H1 (cell line): ENCODE measurements around the gene MMP25. TPM values are rescaled to one million over a fixed set of nuclear protein-coding genes. Genes with fewer than 3 reads are reported as not detected.
"Not testable (repeated sequence)": the region's sequence is repeated elsewhere in the genome, so short reads cannot be mapped to it uniquely, and the experiment has no call there.

Experiments used
- CTCF ChIA-PET: fragments of 300-600 bp; sonication (Branson Sonifier 250); formaldehyde crosslinking; loops from one replicate; lab custom pipeline; 2021; ENCODE audit not compliant: partially characterized antibody; lab: Charles Lee
- POLR2A ChIA-PET: fragments of 300-600 bp; sonication (Branson Sonifier 250); formaldehyde crosslinking; loops from one replicate; lab custom pipeline; 2021; ENCODE audit warnings: inconsistent platforms; ENCODE audit not compliant: partially characterized antibody; lab: Charles Lee
- DNase-seq, 2 experiments: peaks; one replicate each; pipeline versions ENCODE4 v3.0.0 to v3.0.0-alpha.2; 2010 to 2022; ENCODE audit warnings: low spot score in 2 of 2, low read depth in 1 of 2, mixed read lengths in 1 of 2
- FAIRE-seq: peaks from 2 replicates; lab custom pipeline; 2011; peaks lifted over from hg19 to GRCh38; lab: Jason Lieb, UNC
- H2AFZ ChIP-seq: 2 replicates; pipeline ENCODE4 v1.8.1; 2012; ENCODE audit warnings: low read length, inconsistent platforms
- H2AK5ac ChIP-seq: 2 replicates; pipeline ENCODE4 v1.6.1; 2013; ENCODE audit warnings: low read depth, low read length
- H2BK120ac ChIP-seq: replicated peaks from 2 replicates; pipeline ENCODE3; 2013; ENCODE audit warnings: low read depth, low read length, inconsistent platforms
- H2BK12ac ChIP-seq: 2 replicates; pipeline ENCODE4 v1.6.1; 2013; ENCODE audit warnings: low read depth, low read length
- H2BK15ac ChIP-seq: 2 replicates; pipeline ENCODE4 v1.6.1; 2013; ENCODE audit warnings: low read length
- H2BK20ac ChIP-seq: 2 replicates; pipeline ENCODE4 v1.6.1; 2013; ENCODE audit warnings: low read length
- H2BK5ac ChIP-seq: 2 replicates; pipeline ENCODE4 v1.6.1; 2013; ENCODE audit warnings: low read depth, low read length
- H3K14ac ChIP-seq: 2 replicates; pipeline ENCODE4 v1.6.1; 2013; ENCODE audit warnings: inconsistent platforms; ENCODE audit not compliant: insufficient read length
- H3K18ac ChIP-seq: 2 replicates; pipeline ENCODE4 v1.6.1; 2013; ENCODE audit warnings: low read length; ENCODE audit errors: extremely low read depth
- H3K23ac ChIP-seq: 2 replicates; pipeline ENCODE4 v1.6.1; 2013; ENCODE audit warnings: inconsistent platforms; ENCODE audit not compliant: insufficient read length
- H3K23me2 ChIP-seq: 2 replicates; pipeline ENCODE4 v1.6.1; 2013; ENCODE audit warnings: low read depth, low read length
- H3K27ac ChIP-seq: 2 replicates; pipeline ENCODE4 v1.6.1; 2011; ENCODE audit warnings: low read depth, low read length, inconsistent platforms
- H3K27me3 ChIP-seq, 4 experiments: replicated peaks in 1 of 4; 1 replicate in 1 of 4; 2 replicates in 3 of 4; pipeline versions ENCODE4 v1.6.1 to v1.8.1; 2011 to 2013; ENCODE audit warnings: low read length in 3 of 4, mild to moderate bottlenecking in 3 of 4, inconsistent platforms in 2 of 4, mixed read lengths in 2 of 4, moderate library complexity in 1 of 4; ENCODE audit not compliant: control insufficient read depth in 3 of 4, insufficient read depth in 3 of 4; ENCODE audit errors: extremely low read depth in 1 of 4
- H3K36me3 ChIP-seq, 4 experiments: 2 replicates each; pipeline versions ENCODE4 v1.6.1 to v1.8.1; 2011 to 2013; ENCODE audit warnings: mild to moderate bottlenecking in 4 of 4, low read length in 3 of 4, moderate library complexity in 2 of 4, control low read depth in 1 of 4, inconsistent platforms in 1 of 4; ENCODE audit not compliant: insufficient read depth in 4 of 4, control insufficient read depth in 2 of 4
- H3K4ac ChIP-seq: replicated peaks from 2 replicates; pipeline ENCODE3; 2013; ENCODE audit warnings: low read length, low read depth, mixed read lengths, inconsistent platforms; ENCODE audit not compliant: insufficient read length
- H3K4me1 ChIP-seq, 4 experiments: replicated peaks in 1 of 4; 1 replicate in 1 of 4; 2 replicates in 3 of 4; pipeline versions ENCODE4 v1.6.1 to v1.8.1; 2011 to 2013; ENCODE audit warnings: low read length in 3 of 4, inconsistent platforms in 2 of 4, mixed read lengths in 1 of 4; ENCODE audit not compliant: insufficient read depth in 4 of 4, control insufficient read depth in 3 of 4
- H3K4me2 ChIP-seq, 2 experiments: 2 replicates each; pipeline versions ENCODE4 v1.6.1 to v1.8.1; 2011 to 2013; ENCODE audit warnings: low read depth in 2 of 2, low read length in 2 of 2, control low read depth in 1 of 2, inconsistent platforms in 1 of 2, mild to moderate bottlenecking in 1 of 2; ENCODE audit not compliant: insufficient read depth in 1 of 2
- H3K4me3 ChIP-seq, 4 experiments: fragments of 200-600, 300-600 bp in 1 of 4; sonication (generic), shearing (Covaris generic), sonication (Bioruptor Twin) in 1 of 4; 2 replicates each; pipeline versions ENCODE4 v1.5.1 to v1.8.1; 2011 to 2016; ENCODE audit warnings: low read length in 4 of 4, low read depth in 3 of 4, control low read depth in 2 of 4, inconsistent platforms in 2 of 4, mild to moderate bottlenecking in 2 of 4, mixed read lengths in 1 of 4, moderate library complexity in 1 of 4; ENCODE audit not compliant: insufficient read depth in 2 of 4; ENCODE audit errors: extremely low read depth in 1 of 4
- H3K56ac ChIP-seq: replicated peaks from 2 replicates; pipeline ENCODE3; 2013; ENCODE audit warnings: low read depth, mild to moderate bottlenecking, mixed read lengths, low read length, inconsistent platforms; ENCODE audit not compliant: insufficient read length
- H3K79me1 ChIP-seq: 2 replicates; pipeline ENCODE4 v1.6.1; 2013; ENCODE audit warnings: low read depth, low read length, control low read depth
- H3K79me2 ChIP-seq, 2 experiments: 2 replicates each; pipeline versions ENCODE4 v1.6.1 to v1.8.1; 2012 to 2013; ENCODE audit warnings: low read length in 2 of 2, mild to moderate bottlenecking in 2 of 2, inconsistent platforms in 1 of 2; ENCODE audit not compliant: insufficient read depth in 2 of 2, control insufficient read depth in 1 of 2
- H3K9ac ChIP-seq, 4 experiments: replicated peaks in 1 of 4; 1 replicate in 1 of 4; 2 replicates in 3 of 4; pipeline versions ENCODE4 v1.6.1 to v1.8.1; 2011 to 2013; ENCODE audit warnings: low read depth in 3 of 4, low read length in 3 of 4, control low read depth in 2 of 4, mild to moderate bottlenecking in 2 of 4, moderate library complexity in 2 of 4, inconsistent platforms in 1 of 4; ENCODE audit errors: extremely low read depth in 1 of 4
- H3K9me3 ChIP-seq, 2 experiments: 2 replicates each; pipeline versions ENCODE4 v1.6.1 to v1.8.1; 2012 to 2013; ENCODE audit warnings: mild to moderate bottlenecking in 2 of 2, moderate library complexity in 2 of 2, control low read depth in 1 of 2, inconsistent platforms in 1 of 2, low read depth in 1 of 2, low read length in 1 of 2, mixed read lengths in 1 of 2; ENCODE audit not compliant: insufficient read depth in 2 of 2
- H4K20me1 ChIP-seq, 2 experiments: replicated peaks in 1 of 2; 2 replicates each; pipeline versions ENCODE3 to v1.8.1; 2011 to 2013; ENCODE audit warnings: inconsistent platforms in 2 of 2, low read length in 2 of 2, mild to moderate bottlenecking in 1 of 2; ENCODE audit not compliant: insufficient read depth in 2 of 2, control insufficient read depth in 1 of 2
- H4K5ac ChIP-seq: 2 replicates; pipeline ENCODE4 v1.6.1; 2013; ENCODE audit warnings: low read length, low read depth, mixed read lengths, inconsistent platforms; ENCODE audit not compliant: insufficient read length
- H4K8ac ChIP-seq: 2 replicates; pipeline ENCODE4 v1.8.0; 2013; ENCODE audit warnings: mild to moderate bottlenecking, moderate library complexity, low read length, inconsistent platforms; ENCODE audit not compliant: insufficient read depth; ENCODE audit errors: extremely low read depth
- H4K91ac ChIP-seq: replicated peaks from 2 replicates; pipeline ENCODE3; 2013; ENCODE audit warnings: low read length, mixed read lengths, inconsistent platforms; ENCODE audit not compliant: insufficient read length
- WGBS, 2 experiments: shearing (Covaris generic) in 1 of 2; methylation state at CpG; one replicate each; pipeline versions ENCODE4 v1.1.6 to v1.1.7; 2013 to 2015; ENCODE audit warnings: low lambda C conversion rate in 2 of 2, mixed read lengths in 2 of 2, inconsistent platforms in 1 of 2, low coverage in 1 of 2, missing lambda C conversion rate in 1 of 2; ENCODE audit not compliant: insufficient replicate concordance in 2 of 2, insufficient coverage in 1 of 2, insufficient read length in 1 of 2; ENCODE audit errors: extremely low coverage in 1 of 2, missing lambda C conversion rate in 1 of 2; 5-methylcytosine and 5-hydroxymethylcytosine counted together
- polyA plus RNA-seq, 7 experiments: library from polyadenylated mRNA; depleted of rRNA in 3 of 7; stranded (reverse) in 5 of 7; unstranded in 2 of 7; fragments of >200 nt in 5 of 7; fragments of 200-250 nt in 2 of 7; gene quantifications; 1 replicate in 5 of 7; 2 replicates in 1 of 7; 4 replicates in 1 of 7; pipeline versions ENCODE4 v1.2.1 to v1.2.3, GENCODE V29; 2011 to 2013; ENCODE audit warnings: missing spikeins in 2 of 7, mixed read lengths in 2 of 7
- total RNA-seq: library from RNA; stranded (reverse); fragmentation: NEBNext Ultra II Directional; extraction: Animal tissue kit (Norgen Biotek cat#: 25700); gene quantifications from 2 replicates; pipeline ENCODE4 v1.2.1, GENCODE V29; 2021

MMP25 gene
- total and polyA plus RNA-seq, 2 of the 8 experiments (the other 6 are each of a cell fraction or from before 2014, with no cell fraction given): 7.7 to 26.7 TPM

DNA sequence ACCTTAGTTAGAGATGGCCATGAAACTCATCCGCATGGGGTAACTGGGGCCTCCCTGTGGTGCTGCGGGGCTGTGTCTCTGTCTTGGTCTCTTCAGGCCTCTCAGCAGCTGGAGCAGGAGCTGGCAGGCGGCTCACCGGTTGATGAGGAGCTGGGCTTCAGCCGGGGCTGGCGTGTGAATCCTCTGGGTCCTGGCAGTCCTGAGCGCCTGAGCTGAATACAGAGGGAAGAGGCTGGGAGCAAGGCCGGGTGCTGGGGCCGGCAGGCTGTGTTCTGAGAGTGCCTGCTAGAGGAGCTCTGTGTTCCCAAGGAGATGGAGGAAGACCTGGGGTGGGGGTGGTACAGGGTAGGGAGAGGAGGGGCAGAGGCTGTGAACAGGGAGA, 9.4 kb downstream of the MMP25 start:
- H3K9ac ChIP-seq, H2AFZ ChIP-seq, H2BK120ac ChIP-seq, H3K23me2 ChIP-seq, H3K79me1 ChIP-seq, H2BK12ac ChIP-seq, H2BK5ac ChIP-seq, H3K27me3 ChIP-seq, H3K79me2 ChIP-seq, DNase-seq, H2BK15ac ChIP-seq, H3K9me3 ChIP-seq, H3K36me3 ChIP-seq, H3K14ac ChIP-seq, H4K91ac ChIP-seq, H3K4me2 ChIP-seq, H3K56ac ChIP-seq, H3K18ac ChIP-seq, H3K27ac ChIP-seq, H3K23ac ChIP-seq, H2AK5ac ChIP-seq, H4K5ac ChIP-seq, H3K4ac ChIP-seq, H3K4me3 ChIP-seq, H2BK20ac ChIP-seq, H4K8ac ChIP-seq, FAIRE-seq: not testable (repeated sequence)
- ChIA-PET CTCF (interaction anchor here (0.7 to 6.6 kb wide), 9 partner anchors 8 to 119 kb away, joined by 3 to 88 read pairs (median 4); no protein-coding TSS in a partner anchor), POLR2A (interaction anchor here (0.8 to 12.7 kb wide), 24 partner anchors 8 to 79 kb away, joined by 3 to 140 read pairs (median 5); partner anchors contain the start of genes CLDN6, HCFC1R1, THOC6 and TNFRSF12A)
- peaks cover 5 to 17% (median 6%) of the 10 kb centered on the region in 4 experiments; a peak in 6 of 7 replicates for H3K4me1 ChIP-seq
- peaks cover 7 to 13% of the 10 kb centered on the region in 2 experiments for H4K20me1 ChIP-seq
- 69% methylated on average over 8 of the region's 9 CpGs; no CpG with 5 or more reads in 1 of the 2 experiments for WGBS, 2 experiments
